ENCODE results near the gene CDC5L.
"Not testable (repeated sequence)": the region's sequence is repeated elsewhere in the genome, so short reads cannot be mapped to it uniquely, and the experiment has no call there.

Gene CDC5L

DNA sequence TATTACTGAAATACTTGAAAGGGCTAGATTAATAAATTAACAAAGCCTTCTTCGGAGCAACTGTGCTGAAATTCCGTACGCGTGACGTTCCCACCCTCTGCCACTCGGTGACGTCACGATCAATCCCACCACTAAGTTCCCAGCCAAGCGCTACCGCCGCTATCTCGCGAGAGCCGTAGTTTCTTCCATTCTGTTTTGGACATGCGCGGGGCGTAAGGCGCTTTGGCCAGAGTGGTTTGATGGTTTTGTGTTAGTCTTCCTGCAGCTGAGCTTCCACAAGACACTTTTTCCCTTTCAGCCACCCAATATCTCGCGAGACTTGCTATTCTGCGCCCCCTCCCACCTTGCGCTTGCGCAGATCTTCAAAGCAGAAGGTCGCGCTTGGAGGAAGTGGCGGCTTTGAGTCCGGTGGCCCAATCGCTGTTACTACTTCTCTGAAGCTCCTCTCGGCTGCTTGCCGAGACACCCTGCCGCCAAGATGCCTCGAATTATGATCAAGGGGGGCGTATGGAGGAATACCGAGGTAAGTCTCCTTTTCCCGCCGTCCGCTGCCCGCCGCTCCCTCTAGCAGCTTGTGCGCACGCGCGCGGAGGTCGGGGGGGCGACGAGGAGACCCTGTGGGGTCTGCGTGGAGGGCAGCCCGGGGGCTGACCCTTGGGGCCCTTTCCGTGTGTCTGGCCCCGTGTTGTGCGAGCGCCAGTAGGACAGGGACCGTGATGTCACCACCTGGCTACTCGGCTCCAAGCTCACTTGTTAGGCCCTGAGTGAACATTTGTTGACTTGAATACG is at the start of gene CDC5L:
Gene CDC5L, plus strand, starts transcription at position 361 of the 789 bp plus-strand sequence. Its CDS starts 118 bp downstream, at position 479.
- peak; percentile 92 for DNase-seq

GRCh38 chr6:44338228-44339122 is 49.0 kb upstream of the CDC5L start:
- DNase-seq, result peak; percentile 75

GRCh38 chr6:44339301-44339700 is 48.2 kb upstream of the CDC5L start:
- DNase-seq, result no peak

DNA sequence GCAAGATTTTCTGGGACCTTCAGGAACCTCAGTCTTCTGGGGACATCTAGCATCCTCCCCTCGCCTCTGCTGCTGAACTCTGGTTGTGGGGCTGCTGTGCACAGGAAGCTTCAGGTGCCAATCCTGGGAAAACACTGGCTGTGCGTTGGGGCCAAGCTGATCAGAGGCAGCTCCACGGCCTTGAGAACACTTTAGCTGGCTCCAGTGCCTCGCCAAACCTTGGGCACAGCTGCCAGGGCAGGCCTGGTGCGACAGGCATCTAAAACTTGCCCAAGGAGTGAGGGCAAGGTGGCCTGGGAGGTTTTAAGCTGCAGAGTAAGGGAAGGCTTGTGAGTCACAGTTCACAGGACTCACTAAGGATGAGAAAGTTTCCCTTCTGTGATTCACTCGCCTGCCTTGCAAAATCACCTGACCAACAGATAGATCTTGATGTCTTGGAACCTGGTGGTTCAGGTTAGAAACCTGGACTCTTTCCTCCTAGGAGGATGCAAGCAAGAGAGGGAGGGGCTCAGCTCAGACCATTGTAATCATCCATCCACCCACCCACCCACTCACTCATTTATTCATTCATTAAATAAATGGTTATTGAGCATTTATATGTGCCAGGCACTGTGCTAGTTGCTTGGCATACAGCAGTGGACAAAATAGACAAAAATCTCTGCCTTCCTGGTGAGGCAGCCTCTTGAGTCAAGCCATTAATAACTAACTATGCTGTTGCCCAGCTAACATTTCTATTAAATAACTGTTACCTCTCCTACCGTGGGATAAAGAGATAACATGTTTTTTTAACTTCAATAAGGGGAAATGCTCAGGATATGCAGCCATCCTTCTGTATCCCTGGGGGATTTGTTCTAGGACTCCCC is 47.5 kb upstream of the CDC5L start:
- no peak for DNase-seq

- DNase-seq, result no peak
These were observed 46.2 kb upstream of the CDC5L start for GRCh38 chr6:44341095-44341890.

GRCh38 chr6:44342052-44342451 is 45.5 kb upstream of the CDC5L start:
- DNase-seq, result no peak

- DNase-seq, result no peak
These were observed 45.0 kb upstream of the CDC5L start, which contains the start of gene SPATS1 for GRCh38 chr6:44342489-44342888. Gene SPATS1 (plus strand): TSS chr6:44342650. CDS start chr6:44343096, 446 bp downstream.

- DNase-seq, result not testable (repeated sequence)
These were observed 40.7 kb upstream of the CDC5L start for GRCh38 chr6:44346818-44347217.

GRCh38 chr6:44349904-44350649 is 37.4 kb upstream of the CDC5L start:
- DNase-seq, result no peak

DNA sequence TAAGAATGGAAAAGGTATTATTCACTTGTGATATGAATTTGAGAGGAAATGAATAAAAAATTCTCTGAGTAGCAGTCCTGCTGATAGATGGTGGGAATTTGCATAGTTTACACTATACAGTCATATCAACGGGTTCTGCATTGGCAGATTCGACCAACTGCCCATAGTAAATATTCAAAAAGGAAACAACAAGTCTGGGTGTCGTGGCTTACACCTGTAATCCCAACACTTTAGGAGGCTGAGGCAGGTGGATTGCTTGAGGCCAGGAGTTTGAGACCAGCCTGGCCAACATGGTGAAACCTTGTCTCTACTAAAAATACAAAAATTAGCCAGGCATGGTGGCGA is 36.9 kb upstream of the CDC5L start:
- DNase-seq, result not testable (repeated sequence)

GRCh38 chr6:44352259-44352658 is 35.2 kb upstream of the CDC5L start:
- DNase-seq, result no peak

- no peak for DNase-seq
These were observed 34.2 kb upstream of the CDC5L start for GRCh38 chr6:44353336-44353735.

DNA sequence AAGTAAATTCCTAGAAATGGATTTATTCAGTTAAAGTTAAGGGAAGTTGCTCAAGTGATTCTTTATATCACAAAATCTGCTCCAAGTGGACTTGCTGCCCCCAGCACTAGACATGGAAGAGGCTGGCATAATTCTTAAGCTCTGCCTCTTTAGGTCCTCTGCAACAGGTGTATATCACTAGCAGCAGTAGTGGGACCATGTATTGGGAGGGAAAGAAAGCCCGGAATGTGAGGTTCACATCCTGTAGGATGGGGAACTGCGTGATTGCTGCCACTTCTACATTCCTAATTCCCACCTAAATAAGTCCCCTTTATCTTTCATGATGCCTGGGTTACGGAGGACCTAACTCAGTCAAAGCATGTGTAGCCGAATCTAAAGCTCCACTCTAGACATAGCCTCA is 31.9 kb upstream of the CDC5L start:
- no peak for DNase-seq

DNA sequence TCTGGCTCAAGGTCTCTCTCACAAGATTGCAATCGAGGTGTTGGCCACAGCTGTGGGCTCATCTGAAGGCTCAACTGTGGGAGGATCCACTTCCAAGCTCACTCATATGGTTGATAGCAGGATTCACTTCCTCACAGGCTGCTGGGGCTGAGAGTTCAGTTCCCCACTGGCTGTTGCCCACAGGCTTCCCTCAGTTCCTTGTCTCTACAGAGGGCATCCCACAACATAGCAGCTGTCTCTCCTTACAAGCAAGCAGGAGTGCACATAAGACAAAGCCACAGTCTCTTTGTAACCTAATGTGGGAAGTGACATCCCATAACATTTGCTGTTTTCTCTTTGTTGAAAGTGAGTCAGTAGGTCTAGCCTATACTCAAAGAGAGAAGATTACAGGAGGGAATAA is 31.0 kb upstream of the CDC5L start:
- DNase-seq, result no peak

- DNase-seq, result no peak
These were observed 27.5 kb upstream of the CDC5L start for GRCh38 chr6:44359973-44360372.

DNA sequence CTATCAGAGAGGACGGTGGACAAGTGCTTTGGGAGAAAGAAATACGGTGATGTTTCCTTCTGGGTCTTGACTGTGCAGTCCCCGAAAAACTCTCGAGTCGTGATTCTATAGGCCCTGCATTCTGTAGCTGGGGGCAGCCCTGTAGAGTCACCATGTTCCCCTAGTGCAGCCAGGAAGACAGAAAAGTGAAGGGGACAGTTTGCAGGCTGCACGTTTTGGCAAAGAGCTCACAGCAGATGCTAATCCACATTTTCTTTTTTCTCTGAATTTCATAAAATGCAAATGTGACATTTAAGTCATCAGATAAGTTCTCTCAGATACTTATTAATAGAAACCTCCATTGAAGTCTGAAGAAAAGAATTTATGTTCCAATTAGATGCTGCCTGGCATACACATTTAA is 25.6 kb upstream of the CDC5L start:
- DNase-seq, result no peak

- no peak for DNase-seq
These were observed 24.1 kb upstream of the CDC5L start for GRCh38 chr6:44363377-44363926.

GRCh38 chr6:44366781-44367180 is 20.7 kb upstream of the CDC5L start:
- no peak for DNase-seq

DNA sequence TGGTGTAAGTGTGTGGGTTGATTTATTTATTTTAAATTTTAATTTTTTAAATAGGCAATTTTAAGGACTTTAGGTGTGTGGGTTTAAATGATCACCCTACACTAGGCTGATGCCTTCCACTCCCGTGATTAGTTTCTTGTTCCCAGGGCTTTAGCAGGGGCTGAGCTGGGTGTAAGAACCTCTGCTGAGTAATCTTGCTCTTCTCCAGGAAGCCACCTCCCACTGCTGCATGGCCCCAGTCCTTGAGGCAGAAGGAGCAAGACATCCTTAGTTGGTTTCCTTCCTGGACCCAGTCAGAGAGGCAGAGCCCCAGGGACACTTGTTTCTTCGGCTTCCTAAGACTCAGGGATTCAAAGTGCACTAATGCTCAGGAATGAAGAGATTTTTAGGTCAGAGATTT is 19.8 kb upstream of the CDC5L start:
- no peak for DNase-seq

DNA sequence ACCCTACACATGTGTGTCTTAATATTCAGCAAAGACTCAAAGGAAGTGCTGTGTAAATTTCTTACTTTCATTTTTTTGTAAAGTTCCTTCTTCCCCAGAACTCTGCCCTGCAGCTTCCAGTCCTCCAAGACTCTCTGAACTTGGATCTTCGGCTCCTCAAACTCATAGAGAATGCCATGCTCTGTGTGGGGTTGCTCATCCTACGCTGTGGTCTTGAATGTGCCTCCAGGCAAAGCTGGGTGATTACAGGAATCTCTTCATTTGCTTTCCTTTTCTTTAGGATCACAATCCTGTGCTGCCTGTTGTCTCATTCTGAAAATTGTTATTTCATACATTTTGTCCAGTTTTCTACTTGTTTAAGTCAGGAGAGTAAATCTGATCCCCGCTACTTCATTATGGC is 14.5 kb upstream of the CDC5L start:
- DNase-seq, result no peak

- DNase-seq, result no peak
These were observed 13.7 kb upstream of the CDC5L start for GRCh38 chr6:44373787-44374186.

Data from activated CD8-positive, alpha-beta memory T cell treated with anti-CD3 and anti-CD28 coated beads, Interleukin-2, amount 50 U/mL, for 48 hours (primary cell).